H9 (cell line): ENCODE results near the gene IDE. TPM values are rescaled to one million over a fixed set of nuclear protein-coding genes. Genes with fewer than 3 reads are reported as not detected.

Source experiments
- DNase-seq: peaks from one replicate; pipeline ENCODE4 v3.0.0-alpha.2; 2017
- H2AFZ ChIP-seq: one replicate; pipeline ENCODE4 v1.6.1; 2013; ENCODE audit warnings: mild to moderate bottlenecking, low read length, control low read depth, moderate library complexity
- H2AK5ac ChIP-seq: 2 replicates; pipeline ENCODE4 v1.6.1; 2013; ENCODE audit warnings: low read length, control low read depth, mixed read lengths; ENCODE audit not compliant: insufficient read length
- H2BK120ac ChIP-seq: one replicate; pipeline ENCODE4 v1.6.1; 2013; ENCODE audit warnings: low read depth, mild to moderate bottlenecking, low read length, control low read depth, inconsistent platforms; ENCODE audit not compliant: poor library complexity, severe bottlenecking
- H2BK12ac ChIP-seq: 2 replicates; pipeline ENCODE4 v1.6.1; 2013; ENCODE audit warnings: low read length, control low read depth, mixed read lengths, low read depth; ENCODE audit not compliant: insufficient read length
- H2BK15ac ChIP-seq: 2 replicates; pipeline ENCODE4 v1.6.1; 2013; ENCODE audit warnings: low read depth, low read length, control low read depth
- H2BK20ac ChIP-seq: one replicate; pipeline ENCODE4 v1.6.1; 2013; ENCODE audit warnings: low read depth, mild to moderate bottlenecking, low read length, control low read depth, inconsistent platforms; ENCODE audit not compliant: poor library complexity, severe bottlenecking
- H2BK5ac ChIP-seq: 2 replicates; pipeline ENCODE4 v1.6.1; 2013; ENCODE audit warnings: low read length, control low read depth, mixed read lengths; ENCODE audit not compliant: insufficient read length
- H3K14ac ChIP-seq: 2 replicates; pipeline ENCODE4 v1.6.1; 2013; ENCODE audit warnings: low read length, control low read depth; ENCODE audit not compliant: insufficient read depth
- H3K18ac ChIP-seq: 2 replicates; pipeline ENCODE4 v1.6.1; 2013; ENCODE audit warnings: low read depth, mild to moderate bottlenecking, mixed read lengths, low read length, control low read depth; ENCODE audit not compliant: insufficient read length
- H3K23ac ChIP-seq: 2 replicates; pipeline ENCODE4 v1.6.1; 2013; ENCODE audit warnings: low read length, control low read depth, mixed read lengths, low read depth; ENCODE audit not compliant: insufficient read length
- H3K23me2 ChIP-seq: 2 replicates; pipeline ENCODE4 v1.6.1; 2013; ENCODE audit warnings: low read depth, mild to moderate bottlenecking, mixed read lengths, low read length, control low read depth; ENCODE audit not compliant: insufficient read length, poor library complexity, severe bottlenecking
- H3K27ac ChIP-seq: 2 replicates; pipeline ENCODE4 v1.5.1; 2013; ENCODE audit warnings: low read length, control low read depth, mixed read lengths, low read depth; ENCODE audit not compliant: insufficient read length
- H3K27me3 ChIP-seq: 2 replicates; pipeline ENCODE4 v1.6.1; 2013; ENCODE audit warnings: low read length, control low read depth, inconsistent platforms; ENCODE audit not compliant: insufficient read depth
- H3K4ac ChIP-seq: 2 replicates; pipeline ENCODE4 v1.6.1; 2013; ENCODE audit warnings: low read depth, mild to moderate bottlenecking, control low read depth, inconsistent platforms, low read length, moderate library complexity
- H3K4me1 ChIP-seq: 2 replicates; pipeline ENCODE4 v1.6.1; 2013; ENCODE audit warnings: low read length, control low read depth, inconsistent platforms; ENCODE audit not compliant: insufficient read depth
- H3K4me2 ChIP-seq: 2 replicates; pipeline ENCODE4 v1.6.1; 2013; ENCODE audit warnings: low read length, control low read depth, mixed read lengths; ENCODE audit not compliant: insufficient read length, insufficient read depth
- H3K56ac ChIP-seq: 2 replicates; pipeline ENCODE4 v1.6.1; 2013; ENCODE audit warnings: low read depth, mild to moderate bottlenecking, mixed read lengths, low read length, control low read depth; ENCODE audit not compliant: insufficient read length
- H3K79me1 ChIP-seq: 2 replicates; pipeline ENCODE4 v1.6.1; 2013; ENCODE audit warnings: low read depth, mild to moderate bottlenecking, moderate library complexity, low read length, control low read depth, inconsistent platforms; ENCODE audit not compliant: insufficient read depth, poor library complexity, severe bottlenecking
- H3K79me2 ChIP-seq: 2 replicates; pipeline ENCODE4 v1.6.1; 2013; ENCODE audit warnings: low read length, control low read depth, inconsistent platforms; ENCODE audit not compliant: insufficient read depth
- H3K9ac ChIP-seq: 2 replicates; pipeline ENCODE4 v1.6.1; 2013; ENCODE audit warnings: low read length, control low read depth, mixed read lengths; ENCODE audit not compliant: insufficient read length; ENCODE audit errors: extremely low read depth
- H3K9me3 ChIP-seq: one replicate; pipeline ENCODE4 v1.6.1; 2013; ENCODE audit warnings: low read depth, low read length, inconsistent platforms; ENCODE audit not compliant: control insufficient read depth
- H3T11ph ChIP-seq: one replicate; pipeline ENCODE4 v1.6.1; 2013; ENCODE audit warnings: mild to moderate bottlenecking, low read length, control low read depth, inconsistent platforms
- H4K20me1 ChIP-seq: one replicate; pipeline ENCODE4 v1.6.1; 2013; ENCODE audit not compliant: control insufficient read depth, insufficient read length, insufficient read depth
- H4K5ac ChIP-seq: 2 replicates; pipeline ENCODE4 v1.6.1; 2013; ENCODE audit warnings: low read depth, mild to moderate bottlenecking, mixed read lengths, low read length, control low read depth; ENCODE audit not compliant: insufficient read length
- H4K8ac ChIP-seq: replicated peaks from 2 replicates; pipeline ENCODE4 v1.6.1; 2013; ENCODE audit warnings: low read length, control low read depth, mixed read lengths, low read depth; ENCODE audit not compliant: insufficient read length
- H4K91ac ChIP-seq: 2 replicates; pipeline ENCODE4 v1.6.1; 2013; ENCODE audit warnings: low read depth, mild to moderate bottlenecking, moderate library complexity, mixed read lengths, low read length, control low read depth; ENCODE audit not compliant: insufficient read length
- H3K27ac Mint-ChIP-seq, 3 experiments: 2 replicates in 2 of 3; 3 replicates in 1 of 3; pipeline ENCODE4 v1.8.0; 2020 to 2021; ENCODE audit warnings: mixed read lengths in 3 of 3, mild to moderate bottlenecking in 1 of 3, moderate library complexity in 1 of 3
- H3K27me3 Mint-ChIP-seq: 2 replicates; pipeline ENCODE4 v1.8.0; 2021; ENCODE audit warnings: low read depth, mild to moderate bottlenecking, moderate library complexity, mixed read lengths
- H3K36me3 Mint-ChIP-seq, 3 experiments: 2 replicates in 2 of 3; 3 replicates in 1 of 3; pipeline ENCODE4 v1.8.0; 2020 to 2021; ENCODE audit warnings: low read depth in 3 of 3, mixed read lengths in 3 of 3; ENCODE audit not compliant: insufficient read depth in 1 of 3
- H3K4me1 Mint-ChIP-seq, 2 experiments: 2 replicates each; pipeline ENCODE4 v1.8.0; 2020; ENCODE audit warnings: mixed read lengths in 2 of 2
- H3K4me3 Mint-ChIP-seq, 2 experiments: 2 replicates in 1 of 2; 3 replicates in 1 of 2; pipeline ENCODE4 v1.8.0; 2020 to 2021; ENCODE audit warnings: mild to moderate bottlenecking in 2 of 2, mixed read lengths in 2 of 2, moderate library complexity in 1 of 2
- H3K9me3 Mint-ChIP-seq, 2 experiments: 2 replicates in 1 of 2; 3 replicates in 1 of 2; pipeline ENCODE4 v1.8.0; 2020; ENCODE audit warnings: mild to moderate bottlenecking in 2 of 2, mixed read lengths in 2 of 2, moderate library complexity in 1 of 2
- WGBS: extraction: QIAGEN DNeasy Blood & Tissue Kit; methylation state at CpG from one replicate; pipeline ENCODE4 v1.1.7; 2013; ENCODE audit warnings: missing lambda C conversion rate, low lambda C conversion rate, mixed read lengths; ENCODE audit not compliant: insufficient read length; ENCODE audit errors: extremely low coverage; 5-methylcytosine and 5-hydroxymethylcytosine counted together
- total RNA-seq: library from RNA; stranded (reverse); gene quantifications from 2 replicates; pipeline ENCODE4 v1.2.1, GENCODE V29; 2021
- TF ChIP-seq, protein P1 (sequence below): fragments of 200-600 bp; sonication (generic); conservative IDR thresholded peaks from 3 replicates; pipeline ENCODE4 v1.8.0; 2021; ENCODE audit warnings: antibody characterized with exemption, mild to moderate bottlenecking

The IDE gene
- total RNA-seq, 1 experiment from 2014 or later: 48.9 TPM

DNA sequence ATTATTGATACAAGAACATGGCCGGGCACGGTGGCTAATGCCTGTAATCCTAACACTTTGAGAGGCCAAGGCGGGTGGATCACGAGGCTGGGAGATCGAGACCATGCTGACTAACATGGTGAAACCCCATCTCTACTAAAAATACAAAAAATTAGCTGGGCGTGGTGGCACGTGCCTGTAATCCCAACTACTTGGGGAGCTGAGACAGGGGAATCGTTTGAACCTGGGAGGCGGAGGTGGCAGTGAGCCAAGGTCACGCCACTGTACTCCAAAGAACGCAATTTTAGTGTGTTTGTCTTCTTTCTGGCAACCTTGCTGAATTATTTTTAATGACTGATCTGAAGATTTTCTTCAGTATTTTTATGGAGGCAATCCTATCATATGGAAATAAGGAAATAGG, 46.2 kb downstream of the IDE start:
- Histone ChIP-seq H2BK20ac (no peak overlapping the region), H4K91ac (no peak overlapping the region), H2BK5ac (no peak overlapping the region), H3K27me3 (no peaks in the 10 kb centered on the region), H4K8ac (no peak overlapping the region), H3K4me2 (no peak overlapping the region), H3K9me3 (no peaks in the 10 kb centered on the region), H2AK5ac (no peak overlapping the region), H3K23ac (no peak overlapping the region), H2AFZ (no peak overlapping the region), H3K9ac (no peak overlapping the region), H3T11ph (no peak overlapping the region), H3K4me1 (no peaks in the 10 kb centered on the region), H3K18ac (no peak overlapping the region), H4K20me1 (no peaks in the 10 kb centered on the region), H3K79me2 (no peaks in the 10 kb centered on the region), H3K14ac (no peak overlapping the region), H2BK15ac (no peak overlapping the region), H4K5ac (no peak overlapping the region), H3K27ac (no peak overlapping the region), H3K56ac (no peak overlapping the region), H3K79me1 (no peaks in the 10 kb centered on the region), H2BK12ac (no peak overlapping the region), H3K4ac (no peak overlapping the region), H2BK120ac (no peak overlapping the region), H3K23me2 (no peaks in the 10 kb centered on the region)
- Mint-ChIP-seq H3K4me1 (peaks cover 3 to 4% of the 10 kb centered on the region in 2 experiments; a peak in 3 of 4 replicates), H3K9me3 (no peaks in the 10 kb centered on the region), H3K4me3 (no peak overlapping the region), H3K27ac (no peak overlapping the region), H3K27me3 (no peaks in the 10 kb centered on the region), H3K36me3 (peaks cover 7 to 34% (median 8%) of the 10 kb centered on the region in 3 experiments; a peak in 5 of 7 replicates)
- WGBS: no CpG with 5 or more reads among the region's 11 CpGs
- no peak for DNase-seq
- TF ChIP-seq, protein P1, sequence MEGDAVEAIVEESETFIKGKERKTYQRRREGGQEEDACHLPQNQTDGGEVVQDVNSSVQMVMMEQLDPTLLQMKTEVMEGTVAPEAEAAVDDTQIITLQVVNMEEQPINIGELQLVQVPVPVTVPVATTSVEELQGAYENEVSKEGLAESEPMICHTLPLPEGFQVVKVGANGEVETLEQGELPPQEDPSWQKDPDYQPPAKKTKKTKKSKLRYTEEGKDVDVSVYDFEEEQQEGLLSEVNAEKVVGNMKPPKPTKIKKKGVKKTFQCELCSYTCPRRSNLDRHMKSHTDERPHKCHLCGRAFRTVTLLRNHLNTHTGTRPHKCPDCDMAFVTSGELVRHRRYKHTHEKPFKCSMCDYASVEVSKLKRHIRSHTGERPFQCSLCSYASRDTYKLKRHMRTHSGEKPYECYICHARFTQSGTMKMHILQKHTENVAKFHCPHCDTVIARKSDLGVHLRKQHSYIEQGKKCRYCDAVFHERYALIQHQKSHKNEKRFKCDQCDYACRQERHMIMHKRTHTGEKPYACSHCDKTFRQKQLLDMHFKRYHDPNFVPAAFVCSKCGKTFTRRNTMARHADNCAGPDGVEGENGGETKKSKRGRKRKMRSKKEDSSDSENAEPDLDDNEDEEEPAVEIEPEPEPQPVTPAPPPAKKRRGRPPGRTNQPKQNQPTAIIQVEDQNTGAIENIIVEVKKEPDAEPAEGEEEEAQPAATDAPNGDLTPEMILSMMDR: no peak
